HG02938 (cell line): ENCODE data around the gene LAMTOR5.
A peak's percentile ranks its signal among the peaks of the same experiment; 100 is the strongest.

Experiments used
- ATAC-seq: cut with Tn5 transposase; IDR thresholded peaks from one replicate; pipeline ENCODE4 v1.9.1; 2021; ENCODE audit warnings: mild to moderate bottlenecking, moderate library complexity; ENCODE audit not compliant: unreplicated experiment

LAMTOR5 gene

DNA sequence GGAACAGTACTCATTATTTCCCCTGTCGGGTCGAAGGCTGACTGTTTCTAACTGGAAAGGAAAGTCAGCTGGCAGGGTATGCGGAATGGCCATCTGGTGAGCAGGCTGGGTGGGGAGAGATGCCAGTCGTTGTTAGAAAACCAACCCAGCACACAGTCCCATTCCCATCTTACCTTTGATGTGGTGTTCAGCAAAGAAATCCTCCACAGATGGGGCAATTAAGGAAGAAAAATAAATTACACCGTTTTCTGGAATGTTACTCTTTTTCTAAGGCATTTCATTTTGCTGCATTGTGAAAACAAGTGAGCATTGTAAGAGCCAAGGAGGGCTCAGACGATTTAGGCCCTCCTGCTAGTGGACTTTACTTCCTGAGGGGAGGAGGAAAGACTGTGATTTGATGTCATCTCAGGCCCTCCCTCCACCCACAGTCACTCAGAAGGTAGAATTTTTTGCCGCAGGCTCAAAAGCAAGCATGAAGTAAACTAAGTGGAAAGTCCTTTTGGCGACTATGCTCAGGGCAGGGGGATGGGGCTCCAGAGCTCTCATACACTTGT is 16.7 kb downstream of the LAMTOR5 start, which contains the start of gene SLC16A4:
SLC16A4 (minus strand) TSS at position 335 of the 554 bp plus-strand sequence. CDS start 1,703 bp downstream, outside the sequence.
- ATAC-seq = no peak

DNA sequence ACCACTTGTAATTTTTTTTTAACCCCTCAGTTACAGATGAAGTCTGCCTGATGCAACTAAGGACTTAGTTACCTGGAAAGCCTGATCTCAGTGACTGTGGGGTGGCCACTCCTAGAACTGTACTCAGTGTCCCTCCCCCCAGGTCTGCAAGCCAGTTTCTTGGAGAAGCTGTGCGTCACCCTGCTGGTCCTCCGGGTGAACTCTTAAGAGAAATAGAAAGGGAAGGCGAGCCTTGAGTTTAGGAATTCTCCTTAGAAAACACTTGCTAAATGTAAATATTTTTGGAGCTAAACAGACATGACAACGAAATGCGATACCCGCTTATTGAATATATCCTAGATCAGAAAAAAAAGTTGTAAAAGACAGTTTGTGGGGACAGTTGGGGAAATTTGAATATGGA is 17.4 kb downstream of the LAMTOR5 start:
- ATAC-seq = no peak

DNA sequence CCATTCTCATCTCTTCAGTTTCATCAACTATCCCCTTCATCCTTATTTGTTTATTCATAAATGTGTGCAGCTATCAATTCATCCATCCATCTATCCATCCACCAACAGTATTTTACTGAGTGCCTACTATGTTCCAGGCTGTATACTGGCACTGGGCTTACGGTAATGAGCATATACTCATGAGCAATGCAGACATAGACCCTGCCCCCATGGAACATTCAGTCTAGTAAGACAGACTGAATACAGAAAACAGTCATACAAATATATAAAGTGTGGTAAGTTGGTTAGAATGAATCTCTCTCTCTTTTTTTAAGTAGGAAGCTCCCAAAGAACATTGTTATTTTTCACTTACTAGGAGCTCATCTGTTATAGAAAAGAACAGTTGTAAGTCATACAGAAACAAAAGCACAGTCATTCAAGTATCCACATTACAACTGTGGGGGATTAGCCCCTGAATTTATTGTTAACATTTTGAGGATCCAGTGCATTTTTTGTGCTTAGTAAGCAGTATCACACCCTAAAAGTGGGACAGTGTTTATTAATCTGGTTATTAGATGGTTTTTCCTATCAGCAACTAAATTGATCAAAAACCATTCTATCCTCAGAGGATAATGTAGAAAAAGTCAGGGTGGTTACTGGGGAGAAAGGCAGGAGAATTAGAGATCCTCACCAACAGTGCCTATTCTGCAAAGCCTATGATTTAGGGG is 20.3 kb downstream of the LAMTOR5 start:
- no peak for ATAC-seq

DNA sequence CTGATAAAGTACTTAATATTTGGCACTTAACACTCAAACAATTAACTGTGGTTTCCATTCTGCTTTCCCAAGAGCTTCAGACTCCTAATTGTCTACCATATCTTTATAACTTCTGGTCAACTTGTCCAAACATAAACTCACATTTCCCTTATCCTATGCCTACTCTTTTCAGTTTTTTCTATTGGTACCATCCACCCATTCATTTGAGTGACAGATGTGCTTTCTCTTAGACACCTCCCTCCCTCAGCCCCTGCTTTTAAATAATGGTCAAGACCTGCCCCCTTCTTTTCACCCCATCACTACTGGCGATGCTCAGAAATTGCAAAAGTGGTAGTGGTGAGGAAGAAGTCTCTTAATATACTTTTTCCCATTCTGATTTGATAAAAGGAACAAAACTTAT is 22.1 kb downstream of the LAMTOR5 start:
- ATAC-seq = no peak

DNA sequence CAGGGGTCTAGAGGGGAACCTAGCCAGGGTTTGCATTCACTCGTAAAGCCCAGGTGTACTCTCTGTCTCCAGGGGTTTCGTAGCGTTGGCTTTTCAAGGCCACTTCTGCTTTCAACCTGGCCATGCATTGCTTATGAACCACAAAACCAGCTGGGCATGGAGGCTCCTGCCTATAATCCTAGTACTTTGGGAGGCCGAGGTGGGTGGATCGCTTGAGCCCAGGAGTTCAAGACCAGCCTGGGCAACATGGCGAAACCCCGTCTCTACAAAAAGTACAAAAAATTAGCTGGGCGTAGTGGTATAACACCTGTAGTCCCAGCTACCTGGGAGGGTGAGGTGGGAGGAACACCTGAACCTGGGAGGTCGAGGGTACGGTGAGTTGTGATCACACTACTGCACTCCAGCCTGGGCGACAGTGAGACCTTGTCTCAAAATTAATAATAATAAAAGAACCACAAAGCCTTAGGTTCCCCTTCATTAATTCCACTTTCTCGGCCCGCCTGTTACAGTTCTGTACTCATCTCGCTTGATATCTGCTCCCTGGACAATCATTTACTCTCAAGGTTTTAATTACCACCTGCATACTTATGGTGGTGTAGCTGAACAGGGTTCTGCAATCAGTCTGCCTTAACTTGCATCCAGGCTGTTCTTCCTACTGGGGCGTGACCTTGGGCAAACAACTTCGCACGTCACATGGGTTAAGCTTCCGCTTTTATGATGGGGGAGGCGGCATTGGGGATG is 22.7 kb downstream of the LAMTOR5 start:
- peak; percentile 62 for ATAC-seq

DNA sequence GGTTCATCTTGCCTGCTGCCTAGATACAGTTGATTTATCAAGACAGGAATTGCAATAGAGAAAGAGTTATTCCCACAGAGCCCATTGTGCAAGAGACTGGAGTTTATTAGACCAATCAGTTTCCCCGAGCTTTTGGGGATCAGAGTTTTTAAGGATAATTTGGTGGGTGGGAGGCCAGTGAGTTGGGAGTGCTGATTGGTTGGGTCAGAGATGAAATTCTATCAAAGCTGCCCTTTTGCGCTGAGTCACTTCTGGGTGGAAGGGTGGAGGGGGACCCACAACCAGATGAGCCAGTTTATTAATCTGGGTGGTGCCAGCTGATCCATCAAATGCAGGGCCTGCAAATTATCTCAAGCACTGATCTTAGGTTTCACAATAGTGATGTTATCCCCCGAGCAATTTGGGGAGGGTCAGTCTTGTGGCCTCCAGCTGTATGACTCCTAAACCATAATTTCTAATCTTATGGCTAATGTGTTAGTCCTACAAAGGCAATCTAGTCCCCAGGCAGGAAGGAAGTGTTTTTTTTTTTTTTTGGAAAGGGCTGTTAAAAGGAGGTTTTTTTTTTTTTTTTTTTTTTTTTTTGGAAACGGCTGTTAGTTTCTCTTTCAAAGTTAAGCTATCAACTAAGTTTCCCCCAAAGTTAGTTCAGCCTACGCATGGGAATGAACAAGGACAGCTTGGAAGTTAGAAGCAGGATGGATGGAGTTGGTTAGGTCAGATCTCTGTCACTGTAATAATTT is 24.1 kb downstream of the LAMTOR5 start:
- no peak for ATAC-seq

DNA sequence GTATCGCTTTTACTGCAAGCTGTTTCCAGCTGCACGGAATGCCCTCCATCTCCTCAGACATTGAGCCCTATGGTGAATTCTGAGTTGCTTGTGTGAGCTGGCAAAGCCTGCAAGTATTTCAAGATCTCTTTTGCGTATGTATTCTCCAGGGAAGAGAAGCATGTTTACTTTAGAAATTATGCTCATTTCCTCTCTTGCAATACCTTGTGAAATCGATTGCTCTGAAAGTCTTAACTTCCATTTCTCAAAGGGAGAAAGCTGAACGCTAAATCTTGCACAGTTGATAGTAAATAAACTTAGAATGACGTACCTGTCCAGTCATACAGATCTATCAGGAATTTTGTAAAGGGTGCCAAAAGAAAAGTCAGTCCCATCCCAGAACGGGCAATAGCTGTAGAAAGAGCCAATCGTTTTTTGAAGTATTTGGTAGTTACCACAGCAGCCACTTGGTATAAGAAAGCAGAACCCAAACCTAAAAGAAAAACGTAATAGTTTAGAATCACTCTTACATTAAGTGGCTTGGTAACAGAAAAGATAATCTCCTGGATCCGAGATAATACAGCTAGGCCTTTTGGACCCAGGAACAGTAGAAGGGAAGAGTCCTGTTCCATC is 26.7 kb downstream of the LAMTOR5 start:
- ATAC-seq = no peak

DNA sequence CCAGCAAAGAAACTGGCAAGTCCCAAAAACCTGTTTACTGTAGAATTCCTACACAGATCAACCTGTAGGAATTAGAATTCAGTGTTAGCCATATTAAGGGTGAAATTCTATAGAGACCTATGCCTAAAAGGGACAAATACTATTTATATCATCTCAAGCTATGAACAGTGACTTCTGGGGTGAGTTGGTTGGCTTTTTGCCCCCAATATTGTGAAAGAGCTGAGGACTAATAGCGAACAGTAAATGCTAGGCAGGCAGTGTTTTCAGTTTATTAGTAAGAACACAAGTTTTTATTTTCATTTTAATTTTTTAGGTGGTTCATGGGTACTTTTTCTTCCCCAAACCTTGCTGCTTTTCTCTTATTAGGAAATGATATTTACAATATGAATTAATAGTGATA is 32.0 kb downstream of the LAMTOR5 start:
- no peak for ATAC-seq

DNA sequence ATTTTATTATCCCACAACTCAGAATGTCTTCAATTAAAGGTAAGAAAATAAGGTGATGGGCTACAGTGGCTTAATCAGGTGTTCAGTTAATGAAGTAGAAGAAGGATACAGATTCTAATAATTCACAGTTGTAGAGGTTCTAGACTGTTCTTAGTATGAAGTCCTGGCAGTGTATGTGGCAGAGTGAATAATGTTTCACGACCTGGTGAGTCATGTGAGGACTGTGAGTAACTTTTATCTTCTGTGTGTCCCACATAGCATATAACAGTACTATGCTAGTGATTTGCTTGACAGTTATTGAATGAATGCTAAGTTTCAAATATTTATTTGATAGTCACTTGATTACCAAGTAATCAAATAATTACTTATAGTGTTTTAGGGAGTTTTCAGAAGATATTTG is 36.7 kb downstream of the LAMTOR5 start:
- ATAC-seq = no peak

DNA sequence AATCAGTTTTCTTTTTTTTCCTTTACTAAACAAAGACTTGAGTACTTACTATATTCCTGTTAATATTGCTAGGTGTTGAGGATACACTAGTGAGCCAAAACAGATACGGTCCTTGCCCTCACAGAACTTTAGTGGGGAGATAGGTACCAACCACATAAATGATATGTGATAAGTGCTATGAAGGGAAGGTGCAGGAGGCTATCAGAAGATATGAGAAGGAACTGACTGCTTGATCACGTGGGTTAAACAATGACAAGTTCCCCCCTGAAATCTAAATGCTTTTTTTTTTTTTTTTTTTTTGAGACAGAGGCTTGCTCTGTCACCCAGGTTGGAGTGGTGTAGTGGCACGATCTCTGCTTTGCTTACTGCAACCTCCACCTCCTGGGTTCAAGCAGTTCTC is 43.3 kb downstream of the LAMTOR5 start:
- ATAC-seq = no peak

DNA sequence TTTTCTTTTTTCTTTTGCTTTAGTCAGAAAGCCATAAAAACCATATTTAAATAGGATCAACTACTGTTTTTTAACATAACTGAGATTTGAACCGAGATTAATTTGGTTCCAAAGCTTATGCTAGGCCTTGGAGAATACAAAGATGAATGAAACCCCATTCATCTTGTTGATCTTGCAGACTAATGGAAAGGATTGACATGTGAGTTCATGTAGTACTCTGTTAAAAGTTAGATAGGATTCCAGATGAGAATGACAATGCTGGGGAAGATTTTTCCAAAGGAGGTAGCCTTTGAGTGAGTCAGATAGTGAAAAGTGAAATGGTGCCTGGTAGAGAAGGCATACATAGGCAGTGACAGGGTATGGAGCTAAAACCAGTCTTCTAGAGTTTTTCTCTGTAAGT is 45.6 kb downstream of the LAMTOR5 start:
- no peak for ATAC-seq

DNA sequence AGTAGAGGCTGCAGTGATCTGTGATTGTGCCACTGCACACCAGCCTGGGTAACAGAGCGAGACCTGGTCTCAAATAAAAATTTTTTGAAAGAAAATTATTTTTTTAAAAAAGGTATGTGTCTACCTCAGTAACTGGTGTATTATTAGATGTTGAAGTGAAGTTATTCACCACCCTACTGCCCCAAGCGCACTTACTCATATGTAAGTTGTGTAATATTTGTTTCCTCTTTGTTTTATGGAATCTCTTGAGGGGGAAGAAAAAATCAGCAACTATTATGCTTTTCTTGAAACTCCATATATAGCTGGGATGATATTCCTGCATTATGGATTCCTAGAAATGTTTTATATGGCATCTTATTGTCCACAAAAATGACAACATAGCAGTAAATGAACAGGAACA is 47.1 kb downstream of the LAMTOR5 start:
- no peak for ATAC-seq

DNA sequence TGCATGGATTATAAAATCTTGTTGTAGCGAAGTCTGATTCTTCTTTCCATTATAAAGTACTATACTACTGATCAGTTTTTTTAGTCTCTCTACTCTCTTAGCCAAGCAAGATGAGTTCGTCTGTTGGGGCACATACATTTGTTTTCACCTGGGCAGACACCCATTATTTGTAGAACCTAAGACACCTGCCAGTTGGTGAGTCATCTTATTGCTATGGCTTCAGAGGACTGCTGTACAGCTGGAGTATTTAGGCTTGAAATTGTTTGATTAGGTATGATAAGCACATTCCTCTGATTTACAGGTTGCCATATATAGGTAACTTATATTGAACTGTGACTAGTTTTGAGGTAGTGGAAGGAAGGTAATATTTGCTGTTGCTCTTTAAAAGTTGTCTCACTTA is 51.1 kb downstream of the LAMTOR5 start:
- no peak for ATAC-seq

DNA sequence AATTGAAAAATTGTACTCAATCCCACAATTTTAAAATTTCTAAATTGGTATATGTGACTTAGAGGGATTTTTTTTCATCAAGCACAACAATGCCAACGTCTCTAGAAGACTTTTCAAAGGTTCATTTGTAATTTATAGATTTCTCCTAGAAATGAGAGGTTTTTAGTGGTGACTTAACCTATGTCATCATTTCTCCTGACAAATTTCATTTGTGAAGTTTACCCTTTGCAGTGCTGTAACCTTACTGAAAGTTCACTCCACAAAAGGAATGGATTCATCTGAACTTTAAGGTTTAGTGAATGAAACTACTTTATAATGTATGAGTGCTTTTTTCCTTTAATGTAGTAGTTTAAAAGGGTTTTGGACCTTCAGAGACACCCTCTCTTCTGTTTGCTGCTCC is 52.2 kb downstream of the LAMTOR5 start:
- ATAC-seq = no peak
